NCI-H1930 (cell line): ENCODE results near the gene MED14.

ENCODE experiments used
- DNase-seq, 2 experiments: peaks; one replicate each; lab custom pipeline; 2025; lab: John Stamatoyannopoulos, UW

Gene MED14

GRCh38 chrX:40663880-40664630 is 71.3 kb downstream of the MED14 start:
- DNase-seq: no peak

- DNase-seq: no peak
Observed at GRCh38 chrX:40663078-40663740, 72.1 kb downstream of the MED14 start.

GRCh38 chrX:40661489-40661888 is 73.9 kb downstream of the MED14 start:
- DNase-seq: no peak

GRCh38 chrX:40660381-40660780 is 75.0 kb downstream of the MED14 start:
- no peak for DNase-seq

- no peak for DNase-seq
Observed at GRCh38 chrX:40653535-40653934, 81.8 kb downstream of the MED14 start.

- DNase-seq: no peak
Observed at GRCh38 chrX:40652664-40653063, 82.7 kb downstream of the MED14 start.

- DNase-seq: peak; percentile 14 to 26
Observed at GRCh38 chrX:40651620-40652223, 83.6 kb downstream of the MED14 start.

GRCh38 chrX:40647307-40648197 is 87.8 kb downstream of the MED14 start, which contains the start of gene CXorf38:
Gene CXorf38, minus strand, starts transcription at chrX:40647561. Its CDS starts 41 bp downstream, at chrX:40647520.
- peak; percentile 75 to 90 for DNase-seq

GRCh38 chrX:40646489-40647306 is 88.6 kb downstream of the MED14 start:
- no peak for DNase-seq

GRCh38 chrX:40644821-40645358 is 90.5 kb downstream of the MED14 start:
- no peak for DNase-seq

- no peak for DNase-seq
Observed at GRCh38 chrX:40644176-40644575, 91.2 kb downstream of the MED14 start.

GRCh38 chrX:40637687-40638086 is 97.7 kb downstream of the MED14 start:
- no peak for DNase-seq

GRCh38 chrX:40632199-40632598 is 103.1 kb downstream of the MED14 start:
- no peak for DNase-seq

GRCh38 chrX:40628506-40628905 is 106.8 kb downstream of the MED14 start:
- DNase-seq: no peak

GRCh38 chrX:40625294-40625693 is 110.0 kb downstream of the MED14 start:
- DNase-seq: no peak

- no peak for DNase-seq
Observed at GRCh38 chrX:40623665-40624064, 111.7 kb downstream of the MED14 start.

GRCh38 chrX:40623139-40623536 is 112.2 kb downstream of the MED14 start, which contains the start of gene MPC1L:
Gene MPC1L, plus strand, starts transcription at chrX:40623428. Its CDS starts 138 bp downstream, at chrX:40623566.
- DNase-seq: no peak

- DNase-seq: no peak
Observed at GRCh38 chrX:40622479-40623138, 112.7 kb downstream of the MED14 start.

GRCh38 chrX:40617566-40617965 is 117.8 kb downstream of the MED14 start:
- DNase-seq: no peak

GRCh38 chrX:40615976-40616375 is 119.4 kb downstream of the MED14 start:
- no peak for DNase-seq
